Neuronal stem cell (in vitro differentiated cells): ENCODE measurements around the gene PDGFB.
A peak's percentile ranks its signal among the peaks of the same experiment; 100 is the strongest.

Experiments
- DNase-seq: peaks from one replicate; pipeline ENCODE4 v3.0.0-alpha.2; 2013; ENCODE audit warnings: low spot score
- H2AFZ ChIP-seq: one replicate; pipeline ENCODE4 v1.6.1; 2013; ENCODE audit warnings: mild to moderate bottlenecking, low read length, inconsistent platforms
- H2AK5ac ChIP-seq: 2 replicates; pipeline ENCODE4 v1.6.1; 2013; ENCODE audit warnings: low read depth, mild to moderate bottlenecking, inconsistent platforms, low read length, moderate library complexity, mixed read lengths
- H2BK120ac ChIP-seq: 2 replicates; pipeline ENCODE4 v1.6.1; 2013; ENCODE audit warnings: low read depth, mild to moderate bottlenecking, inconsistent platforms, low read length, moderate library complexity, mixed read lengths
- H2BK12ac ChIP-seq: one replicate; pipeline ENCODE4 v1.6.1; 2013; ENCODE audit warnings: low read length, inconsistent platforms
- H2BK15ac ChIP-seq: 2 replicates; pipeline ENCODE4 v1.6.1; 2013; ENCODE audit warnings: mild to moderate bottlenecking, low read length, inconsistent platforms, mixed read lengths
- H2BK5ac ChIP-seq: one replicate; pipeline ENCODE4 v1.6.1; 2013; ENCODE audit warnings: inconsistent platforms, mild to moderate bottlenecking, low read length, moderate library complexity
- H3K14ac ChIP-seq: one replicate; pipeline ENCODE4 v1.6.1; 2013; ENCODE audit warnings: low read length, inconsistent platforms
- H3K18ac ChIP-seq: 2 replicates; pipeline ENCODE4 v1.6.1; 2013; ENCODE audit warnings: low read length, inconsistent platforms
- H3K23ac ChIP-seq: 2 replicates; pipeline ENCODE4 v1.6.1; 2013; ENCODE audit warnings: low read depth, mild to moderate bottlenecking, mixed read lengths, low read length, inconsistent platforms; ENCODE audit not compliant: poor library complexity
- H3K27ac ChIP-seq: replicated peaks from 3 replicates; pipeline ENCODE4 v1.5.1; 2013; ENCODE audit warnings: low read length, inconsistent platforms
- H3K27me3 ChIP-seq, 3 experiments: 2 replicates each; pipeline ENCODE4 v1.6.1; 2013; ENCODE audit warnings: low read length in 3 of 3, mild to moderate bottlenecking in 2 of 3, inconsistent platforms in 1 of 3, low read depth in 1 of 3, mixed read lengths in 1 of 3, moderate library complexity in 1 of 3; ENCODE audit not compliant: control insufficient read depth in 3 of 3, insufficient read depth in 3 of 3
- H3K36me3 ChIP-seq, 2 donors: replicated peaks in 1 of 2; 2 replicates each; pipeline ENCODE4 v1.6.1; 2013; ENCODE audit warnings: low read length in 2 of 2; ENCODE audit not compliant: control insufficient read depth in 2 of 2, insufficient read depth in 2 of 2
- H3K4ac ChIP-seq: 2 replicates; pipeline ENCODE4 v1.6.1; 2013; ENCODE audit warnings: inconsistent platforms, mild to moderate bottlenecking, low read length, moderate library complexity
- H3K4me1 ChIP-seq, 2 donors: 1 replicate in 1 of 2; 2 replicates in 1 of 2; pipeline ENCODE4 v1.6.1; 2013; ENCODE audit warnings: low read length in 2 of 2, low read depth in 1 of 2; ENCODE audit not compliant: control insufficient read depth in 2 of 2, insufficient read depth in 1 of 2
- H3K4me2 ChIP-seq: one replicate; pipeline ENCODE4 v1.6.1; 2013; ENCODE audit warnings: mild to moderate bottlenecking, low read length, inconsistent platforms; ENCODE audit not compliant: insufficient read depth, poor library complexity, severe bottlenecking
- H3K4me3 ChIP-seq, 2 donors: 2 replicates each; pipeline ENCODE4 v1.5.1; 2013; ENCODE audit warnings: low read length in 2 of 2, mild to moderate bottlenecking in 2 of 2, inconsistent platforms in 1 of 2, moderate library complexity in 1 of 2
- H3K79me1 ChIP-seq: one replicate; pipeline ENCODE4 v1.6.1; 2013; ENCODE audit warnings: low read depth, mild to moderate bottlenecking, inconsistent platforms, low read length, moderate library complexity
- H3K9ac ChIP-seq: one replicate; pipeline ENCODE4 v1.6.1; 2013; ENCODE audit warnings: mild to moderate bottlenecking, low read depth, low read length, inconsistent platforms; ENCODE audit not compliant: poor library complexity
- H3K9me3 ChIP-seq, 2 donors: replicated peaks in 1 of 2; 2 replicates each; pipeline versions ENCODE3 to v1.6.1; 2013; ENCODE audit warnings: low read length in 2 of 2, mild to moderate bottlenecking in 2 of 2, inconsistent platforms in 1 of 2, low read depth in 1 of 2, mixed read lengths in 1 of 2, moderate library complexity in 1 of 2; ENCODE audit not compliant: control insufficient read depth in 2 of 2, insufficient read depth in 1 of 2
- H4K8ac ChIP-seq: one replicate; pipeline ENCODE4 v1.6.1; 2013; ENCODE audit warnings: low read depth, mild to moderate bottlenecking, inconsistent platforms, low read length, moderate library complexity
- H4K91ac ChIP-seq: one replicate; pipeline ENCODE4 v1.6.1; 2013; ENCODE audit warnings: low read length, low read depth, mild to moderate bottlenecking, inconsistent platforms; ENCODE audit not compliant: poor library complexity
- WGBS, 2 donors: extraction: QIAGEN DNeasy Blood & Tissue Kit; methylation state at CpG; one replicate each; pipeline ENCODE4 v1.1.7; 2013; ENCODE audit warnings: missing lambda C conversion rate in 2 of 2, mixed read lengths in 1 of 2; ENCODE audit not compliant: insufficient read length in 2 of 2, insufficient replicate concordance in 1 of 2; ENCODE audit errors: extremely low coverage in 2 of 2; 5-methylcytosine and 5-hydroxymethylcytosine counted together

PDGFB gene

DNA sequence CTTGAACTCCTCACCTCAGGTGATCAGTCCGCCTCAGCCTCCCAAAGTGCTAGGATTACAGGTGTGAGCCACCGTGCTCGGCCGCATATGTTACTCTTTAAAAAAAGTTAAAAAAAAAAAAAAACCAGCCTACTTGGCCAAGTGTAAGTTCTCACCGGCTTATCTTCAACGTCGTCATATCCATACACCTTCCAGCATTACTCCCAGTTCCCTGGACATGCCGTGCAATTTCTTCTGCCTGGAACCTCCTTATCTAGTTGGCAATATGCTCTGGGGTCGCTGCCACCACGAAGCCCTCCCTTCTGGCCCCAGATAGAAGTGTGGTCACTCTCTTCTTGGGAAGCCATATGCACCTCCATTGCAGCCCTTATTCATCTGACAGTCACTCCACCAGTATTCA is 56.0 kb downstream of the PDGFB start:
- Histone ChIP-seq H2AFZ (no peak overlapping the region), H2BK15ac (no peak overlapping the region), H2BK5ac (no peak overlapping the region), H3K14ac (no peak overlapping the region), H2BK120ac (no peak overlapping the region), H4K8ac (no peak overlapping the region), H3K4ac (no peak overlapping the region), H3K36me3 (no peaks in the 10 kb centered on the region), H3K9me3 (peaks cover 5 to 9% of the 10 kb centered on the region in 2 donors), H3K27ac (no peak overlapping the region), H2AK5ac (no peak overlapping the region), H3K79me1 (no peaks in the 10 kb centered on the region), H2BK12ac (no peak overlapping the region), H3K9ac (no peak overlapping the region), H3K4me1 (peaks cover 3 to 6% of the 10 kb centered on the region in 2 donors), H3K18ac (no peak overlapping the region), H3K23ac (no peak overlapping the region), H4K91ac (no peak overlapping the region), H3K4me2 (no peak overlapping the region), H3K27me3 (no peaks in the 10 kb centered on the region), H3K4me3 (no peak overlapping the region)
- no CpG with 5 or more reads among the region's 10 CpGs for WGBS, 2 donors
- DNase-seq, result no peak

DNA sequence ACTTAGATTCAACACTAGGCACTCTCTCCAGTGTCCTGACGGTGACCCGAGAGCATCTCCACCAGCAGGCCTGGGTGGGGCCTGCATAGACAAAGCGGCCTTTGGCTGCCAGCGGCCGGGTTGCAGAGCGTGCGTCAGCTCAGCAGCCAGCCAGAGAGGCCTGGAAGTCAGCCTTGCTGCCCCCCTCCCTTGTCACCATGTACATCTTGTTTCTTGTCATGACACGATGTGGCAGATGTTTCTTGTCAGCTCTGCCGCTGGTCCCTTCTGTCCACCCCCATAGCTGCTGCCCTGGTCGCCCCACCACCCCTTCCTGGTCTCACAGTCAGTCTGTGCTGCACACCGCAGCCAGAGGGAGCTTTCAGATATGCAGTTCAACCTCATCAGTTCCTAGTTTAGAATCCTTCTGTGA is 59.2 kb downstream of the PDGFB start:
- H3K4ac ChIP-seq, result no peak overlapping the region
- peak overlapping the region; percentile 5 for H2AK5ac ChIP-seq
- peaks cover 3 to 6% of the 10 kb centered on the region in 2 donors for H3K4me1 ChIP-seq
- no peak overlapping the region for H3K14ac ChIP-seq
- peak overlapping the region; percentile 84 for H2BK5ac ChIP-seq
- H3K79me1 ChIP-seq, result no peaks in the 10 kb centered on the region
- H2BK15ac ChIP-seq, result peak overlapping the region; percentile 75
- H3K27me3 ChIP-seq, result no peaks in the 10 kb centered on the region
- H3K23ac ChIP-seq, result no peak overlapping the region
- peak overlapping the region; percentile 86 for H2BK12ac ChIP-seq
- H2BK120ac ChIP-seq, result no peak overlapping the region
- H3K36me3 ChIP-seq, result no peaks in the 10 kb centered on the region
- no peak overlapping the region for H4K8ac ChIP-seq
- no peak overlapping the region for H3K4me2 ChIP-seq
- H3K4me3 ChIP-seq, result no peak overlapping the region
- peaks cover 11% of the 10 kb centered on the region in 2 donors for H3K9me3 ChIP-seq
- H3K18ac ChIP-seq, result peak overlapping the region; percentile 77
- H4K91ac ChIP-seq, result no peak overlapping the region
- no peak overlapping the region for H3K27ac ChIP-seq
- peak overlapping the region; percentile 16 for H3K9ac ChIP-seq
- no CpG with 5 or more reads among the region's 11 CpGs for WGBS, 2 donors
- H2AFZ ChIP-seq, result peak overlapping the region; percentile 77
- DNase-seq, result no peak

DNA sequence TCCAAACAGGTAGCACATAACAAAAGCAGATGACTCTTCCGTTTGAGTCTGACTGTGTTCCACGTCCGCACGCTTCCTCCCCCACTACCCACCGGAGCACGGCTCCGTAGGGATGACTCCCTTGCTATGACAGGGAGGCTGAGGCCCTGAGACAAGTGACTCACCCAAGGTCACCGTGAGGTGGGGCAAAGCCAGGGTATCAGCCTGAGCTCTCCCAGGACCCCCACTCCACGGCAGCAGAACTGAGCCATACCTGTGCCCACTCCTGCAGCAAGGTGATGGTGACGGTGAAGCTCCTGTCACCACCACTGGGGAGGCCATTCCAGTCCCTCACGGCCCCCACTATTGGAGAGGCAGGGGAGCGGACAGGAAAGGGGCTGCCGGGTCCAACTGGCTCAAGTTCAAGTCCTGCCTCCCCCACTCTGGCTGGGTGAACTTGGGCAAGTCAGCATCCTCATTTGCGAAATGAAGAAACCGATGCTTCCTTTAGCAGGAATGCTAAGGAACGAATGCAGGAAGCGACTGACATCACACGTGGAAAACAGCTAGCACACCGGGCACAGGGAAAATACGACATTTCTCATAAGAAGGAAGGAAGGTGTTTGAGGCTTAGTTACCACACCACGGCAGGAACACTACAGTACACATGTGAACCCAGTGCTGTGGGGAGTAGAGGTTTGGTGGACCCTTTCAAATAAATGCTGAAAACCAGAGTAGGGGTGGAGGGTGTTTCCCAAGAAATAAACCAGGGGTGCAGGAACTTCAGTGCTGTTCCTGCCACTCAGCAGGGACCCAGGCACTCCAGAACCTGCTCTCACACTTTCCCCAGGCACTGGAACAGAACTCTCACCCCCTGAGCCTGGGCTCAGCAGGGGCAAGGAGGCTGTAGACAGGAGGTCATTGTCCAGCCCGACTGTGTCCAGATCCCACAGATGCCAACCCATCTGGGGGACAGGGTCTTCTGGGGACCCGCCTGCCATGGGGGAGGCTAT is 59.9 kb downstream of the PDGFB start:
- Histone ChIP-seq H4K91ac (no peak overlapping the region), H2AFZ (peak overlapping the region; percentile 77), H3K9me3 (peaks cover 11% of the 10 kb centered on the region in 2 donors), H3K23ac (no peak overlapping the region), H3K18ac (peak overlapping the region; percentile 77), H2AK5ac (peak overlapping the region; percentile 5), H3K79me1 (no peaks in the 10 kb centered on the region), H2BK120ac (no peak overlapping the region), H2BK15ac (peak overlapping the region; percentile 71), H3K4ac (no peak overlapping the region), H2BK5ac (peak overlapping the region; percentile 84), H3K4me3 (no peak overlapping the region), H3K4me1 (peaks cover 5 to 6% of the 10 kb centered on the region in 2 donors), H3K4me2 (no peak overlapping the region), H3K27ac (no peak overlapping the region), H4K8ac (no peak overlapping the region), H3K27me3 (no peaks in the 10 kb centered on the region), H3K9ac (no peak overlapping the region), H3K36me3 (no peaks in the 10 kb centered on the region), H2BK12ac (peak overlapping the region; percentile 86), H3K14ac (no peak overlapping the region)
- DNase-seq, result no peak
- no CpG with 5 or more reads among the region's 23 CpGs for WGBS, 2 donors

DNA sequence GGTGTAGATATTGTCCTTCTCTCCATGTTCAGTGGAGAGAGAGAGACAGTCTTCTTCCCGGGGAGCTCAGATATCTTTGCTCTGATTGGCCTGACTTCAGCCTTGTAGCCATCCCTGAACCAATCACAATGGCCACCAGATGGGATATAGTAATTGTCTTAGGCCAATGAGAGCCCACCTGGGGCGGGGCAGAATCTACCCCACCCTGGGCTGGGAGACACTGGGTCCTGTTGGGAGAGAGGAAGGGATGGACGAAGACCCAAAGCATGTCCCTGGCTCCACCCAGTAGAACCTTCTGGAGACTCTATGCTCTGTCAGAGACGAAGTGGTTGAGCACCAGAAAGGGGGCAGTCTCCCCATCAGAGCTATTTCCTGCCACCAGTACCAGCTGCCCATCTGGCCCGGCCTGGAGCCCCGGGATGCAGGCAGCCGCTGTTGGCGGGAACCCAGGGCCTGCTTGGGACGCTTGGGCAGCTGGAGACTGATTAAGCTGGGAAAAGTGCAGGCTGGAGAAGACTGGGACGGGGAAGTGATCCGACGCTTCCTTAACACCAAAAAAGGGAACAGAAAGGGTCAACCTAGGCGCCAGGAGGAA is 60.7 kb downstream of the PDGFB start:
- Histone ChIP-seq H3K4me1 (peaks cover 8 to 13% of the 10 kb centered on the region in 2 donors), H3K18ac (no peak overlapping the region), H3K4me2 (no peak overlapping the region), H2AFZ (peak overlapping the region; percentile 42), H3K79me1 (no peaks in the 10 kb centered on the region), H3K9ac (no peak overlapping the region), H3K27ac (no peak overlapping the region), H3K27me3 (no peaks in the 10 kb centered on the region), H4K91ac (no peak overlapping the region), H3K36me3 (no peaks in the 10 kb centered on the region), H2BK5ac (no peak overlapping the region), H3K14ac (no peak overlapping the region), H4K8ac (no peak overlapping the region), H2BK120ac (no peak overlapping the region), H3K4me3 (no peak overlapping the region), H2BK12ac (no peak overlapping the region), H3K9me3 (peaks cover 11% of the 10 kb centered on the region in 2 donors), H3K4ac (no peak overlapping the region), H2AK5ac (peak overlapping the region; percentile 8), H3K23ac (no peak overlapping the region), H2BK15ac (peak overlapping the region; percentile 71)
- no CpG with 5 or more reads among the region's 13 CpGs for WGBS, 2 donors
- no peak for DNase-seq
